Duodenal mucosa (tissue), 2 donors: Measurements from ENCODE around the gene PMVK.

ENCODE experiments used
- H3K27ac ChIP-seq: one replicate; pipeline ENCODE4 v1.7.0; 2013; ENCODE audit warnings: low read depth, low read length
- H3K27me3 ChIP-seq, 2 donors: one replicate each; pipeline ENCODE4 v1.7.0; 2013; ENCODE audit warnings: low read length in 2 of 2, control low read depth in 1 of 2; ENCODE audit not compliant: insufficient read depth in 2 of 2, control insufficient read depth in 1 of 2
- H3K36me3 ChIP-seq, 2 donors: one replicate each; pipeline ENCODE4 v1.7.0; 2013; ENCODE audit warnings: low read length in 2 of 2, control low read depth in 1 of 2; ENCODE audit not compliant: insufficient read depth in 2 of 2, control insufficient read depth in 1 of 2
- H3K4me1 ChIP-seq, 2 donors: one replicate each; pipeline ENCODE4 v1.7.0; 2013; ENCODE audit warnings: low read length in 2 of 2, control low read depth in 1 of 2; ENCODE audit not compliant: insufficient read depth in 2 of 2, control insufficient read depth in 1 of 2
- H3K4me3 ChIP-seq, 2 donors: one replicate each; pipeline ENCODE4 v1.7.0; 2013; ENCODE audit warnings: low read length in 2 of 2, low read depth in 1 of 2
- H3K9ac ChIP-seq, 2 donors: one replicate each; pipeline ENCODE4 v1.7.0; 2013; ENCODE audit warnings: low read length in 2 of 2, low read depth in 1 of 2
- H3K9me3 ChIP-seq, 2 donors: one replicate each; pipeline ENCODE4 v1.7.0; 2013; ENCODE audit warnings: low read length in 2 of 2, control low read depth in 1 of 2; ENCODE audit not compliant: control insufficient read depth in 1 of 2

The PMVK gene

DNA sequence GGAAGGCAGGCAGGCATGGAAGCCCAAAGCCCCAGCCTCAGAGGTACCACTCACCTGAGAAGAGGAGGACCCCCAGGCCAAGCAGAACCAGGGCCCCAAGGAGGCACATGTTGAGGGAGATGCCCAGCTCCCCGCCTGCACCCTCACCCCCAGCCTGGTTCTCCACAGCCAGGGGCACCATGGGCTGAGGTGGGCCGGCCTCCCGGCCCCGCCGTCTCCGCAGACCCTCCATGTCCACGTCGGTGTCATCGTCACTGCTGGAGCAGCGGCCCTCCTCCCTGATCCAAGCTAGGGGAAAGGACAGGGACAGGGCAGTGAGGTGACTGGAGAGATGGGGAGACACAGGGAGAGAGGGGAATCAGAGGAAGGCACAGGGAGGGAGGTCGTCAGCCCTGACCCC lies 11.6 kb upstream of the PMVK start:
- no peak overlapping the region for H3K9ac ChIP-seq
- no peaks in the 10 kb centered on the region for H3K9me3 ChIP-seq
- H3K36me3 ChIP-seq, result peaks cover 12 to 42% of the 10 kb centered on the region in 2 donors
- no peak overlapping the region for H3K4me3 ChIP-seq
- H3K4me1 ChIP-seq, result peaks cover 27 to 46% of the 10 kb centered on the region in 2 donors
- H3K27me3 ChIP-seq, result no peaks in the 10 kb centered on the region
- H3K27ac ChIP-seq, result no peak overlapping the region

DNA sequence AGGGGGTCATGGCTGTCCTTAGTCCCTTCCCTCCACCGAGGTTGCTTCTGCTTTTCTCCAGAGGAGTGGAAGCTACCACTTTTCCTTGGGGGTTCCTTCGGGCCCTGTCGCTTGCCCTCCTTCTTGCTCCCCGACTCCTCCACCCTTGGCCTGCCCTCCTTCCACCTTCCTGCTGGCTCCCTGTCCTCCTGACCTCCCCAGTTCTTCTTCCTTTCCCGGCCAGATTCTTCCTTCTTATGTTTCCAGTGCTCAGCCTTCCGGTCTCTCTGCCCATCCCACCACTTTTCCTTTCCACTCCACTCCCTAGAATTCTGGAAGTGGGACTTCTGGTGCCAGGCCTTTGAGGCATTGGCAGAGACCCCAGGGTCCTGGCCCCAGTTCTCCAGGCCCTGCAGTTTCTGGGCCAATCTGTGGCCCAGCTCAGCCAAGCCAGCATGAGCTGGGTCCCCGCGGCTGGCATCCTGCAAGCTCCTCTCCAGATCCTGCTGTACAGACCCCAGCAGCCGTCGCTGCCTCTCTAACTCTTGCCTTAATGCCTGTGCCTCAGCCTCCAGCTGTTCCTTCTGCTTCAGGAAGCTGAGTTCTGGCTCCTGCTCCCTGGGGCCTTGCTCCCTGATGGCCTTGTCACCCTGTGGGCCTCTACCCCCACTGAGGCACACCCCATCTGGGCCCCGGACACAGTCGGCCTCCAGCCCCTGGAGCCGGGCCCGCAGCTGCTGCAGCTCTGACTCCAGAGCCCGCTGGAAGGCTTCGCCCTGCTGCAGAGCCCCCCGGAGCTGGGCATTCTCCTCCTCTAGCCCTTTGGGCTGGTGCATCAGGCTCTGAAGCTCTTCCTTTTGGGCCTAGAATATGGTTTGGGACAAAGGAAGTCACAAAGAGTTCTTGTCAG lies 9.7 kb upstream of the PMVK start:
- H3K4me3 ChIP-seq, result no peak overlapping the region
- peaks cover 10 to 42% of the 10 kb centered on the region in 2 donors for H3K36me3 ChIP-seq
- H3K9me3 ChIP-seq, result no peaks in the 10 kb centered on the region
- H3K27ac ChIP-seq, result no peak overlapping the region
- no peak overlapping the region for H3K9ac ChIP-seq
- H3K27me3 ChIP-seq, result no peaks in the 10 kb centered on the region
- H3K4me1 ChIP-seq, result peaks cover 39 to 46% of the 10 kb centered on the region in 2 donors

DNA sequence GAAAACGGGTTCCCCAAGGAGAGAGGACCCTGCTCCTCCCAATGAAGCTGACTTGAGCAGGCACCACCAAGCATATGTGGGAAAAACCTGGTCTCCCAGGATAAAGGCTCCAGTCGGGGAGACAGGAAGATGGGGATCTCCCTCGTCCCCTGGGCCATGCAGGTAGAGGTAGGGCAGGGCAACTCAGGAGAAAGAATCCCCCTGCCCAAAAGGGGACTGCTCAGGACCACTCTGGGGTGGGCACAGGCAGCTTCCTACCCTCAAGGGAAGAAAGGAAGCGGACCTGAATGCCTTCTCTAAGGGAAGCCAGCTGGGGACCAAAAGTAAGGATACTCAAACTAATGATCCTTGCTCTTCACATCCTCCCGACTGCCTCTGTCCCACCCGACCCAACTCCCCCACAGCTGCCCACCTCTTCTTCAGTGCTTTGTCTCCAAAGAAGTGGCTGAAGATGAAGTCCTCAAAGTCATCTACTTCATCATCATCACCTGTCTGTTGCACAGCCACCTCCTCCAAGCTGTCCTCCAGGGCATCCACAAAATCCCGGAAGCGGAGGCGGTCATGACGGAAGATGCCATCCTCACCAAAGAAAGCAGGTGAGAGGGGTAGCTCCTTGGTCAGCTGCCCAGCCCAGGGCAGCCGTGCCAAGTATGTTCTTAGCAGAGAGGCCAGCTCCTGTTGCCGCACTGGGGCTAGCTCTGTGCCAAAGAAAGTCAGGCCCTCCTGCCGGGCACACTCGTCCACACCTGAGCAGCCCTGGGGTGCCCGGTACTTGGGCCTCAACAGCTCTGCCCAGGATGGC lies 8.8 kb upstream of the PMVK start:
- H3K27me3 ChIP-seq, result no peaks in the 10 kb centered on the region
- peak overlapping the region; percentile 26 for H3K27ac ChIP-seq

DNA sequence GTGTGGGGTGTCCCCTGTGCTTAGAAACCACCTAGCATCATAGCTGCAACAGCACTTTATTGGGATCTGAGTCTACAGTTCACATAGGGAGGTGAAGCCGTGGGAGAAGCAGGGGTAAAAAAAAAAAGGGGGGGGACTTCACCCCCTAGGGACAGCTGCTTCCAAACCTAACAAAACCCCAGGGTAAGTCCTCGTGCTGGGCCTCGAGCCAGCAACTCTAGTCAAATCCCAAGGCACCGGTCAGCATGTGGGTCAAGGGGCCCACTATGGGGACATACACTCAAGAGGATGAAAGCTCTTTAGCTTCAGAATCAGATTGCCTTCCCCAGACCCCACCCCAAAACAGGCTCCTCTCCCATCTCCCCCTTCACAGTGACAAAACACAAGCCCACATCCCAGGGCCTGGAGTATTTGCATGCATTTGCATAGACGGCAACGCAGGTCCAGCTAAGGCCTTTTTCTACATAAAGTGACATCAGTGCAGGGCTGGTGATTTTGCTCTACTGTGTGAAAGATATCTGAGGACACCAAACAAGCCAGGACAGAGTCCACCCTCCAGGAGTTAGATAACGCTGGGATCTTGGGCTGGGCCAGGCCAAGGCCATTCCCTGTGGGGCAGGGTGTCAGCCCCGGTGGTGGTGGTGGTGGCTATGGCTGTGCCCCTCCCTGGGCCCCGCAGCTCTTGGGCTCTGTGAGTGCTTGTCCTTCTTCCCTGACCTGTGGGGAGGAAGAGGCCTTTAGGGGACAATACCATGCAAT lies 8.1 kb upstream of the PMVK start:
- peak overlapping the region; percentile 40 to 52 for H3K9ac ChIP-seq
- H3K4me3 ChIP-seq, result no peak overlapping the region
- peaks cover 51 to 52% of the 10 kb centered on the region in 2 donors for H3K4me1 ChIP-seq
- H3K27ac ChIP-seq, result peak overlapping the region; percentile 26
- no peaks in the 10 kb centered on the region for H3K27me3 ChIP-seq
- H3K9me3 ChIP-seq, result no peaks in the 10 kb centered on the region
- H3K36me3 ChIP-seq, result peaks cover 0 to 32% of the 10 kb centered on the region in 2 donors

More for the DNA sequence above, 8.8 kb upstream of the PMVK start:
- H3K4me1 ChIP-seq, result peaks cover 46 to 47% of the 10 kb centered on the region in 2 donors
- H3K9me3 ChIP-seq, result no peaks in the 10 kb centered on the region
- no peak overlapping the region for H3K4me3 ChIP-seq
- H3K36me3 ChIP-seq, result peaks cover 1 to 33% of the 10 kb centered on the region in 2 donors
- peak overlapping the region; percentile 32 to 52 for H3K9ac ChIP-seq

DNA sequence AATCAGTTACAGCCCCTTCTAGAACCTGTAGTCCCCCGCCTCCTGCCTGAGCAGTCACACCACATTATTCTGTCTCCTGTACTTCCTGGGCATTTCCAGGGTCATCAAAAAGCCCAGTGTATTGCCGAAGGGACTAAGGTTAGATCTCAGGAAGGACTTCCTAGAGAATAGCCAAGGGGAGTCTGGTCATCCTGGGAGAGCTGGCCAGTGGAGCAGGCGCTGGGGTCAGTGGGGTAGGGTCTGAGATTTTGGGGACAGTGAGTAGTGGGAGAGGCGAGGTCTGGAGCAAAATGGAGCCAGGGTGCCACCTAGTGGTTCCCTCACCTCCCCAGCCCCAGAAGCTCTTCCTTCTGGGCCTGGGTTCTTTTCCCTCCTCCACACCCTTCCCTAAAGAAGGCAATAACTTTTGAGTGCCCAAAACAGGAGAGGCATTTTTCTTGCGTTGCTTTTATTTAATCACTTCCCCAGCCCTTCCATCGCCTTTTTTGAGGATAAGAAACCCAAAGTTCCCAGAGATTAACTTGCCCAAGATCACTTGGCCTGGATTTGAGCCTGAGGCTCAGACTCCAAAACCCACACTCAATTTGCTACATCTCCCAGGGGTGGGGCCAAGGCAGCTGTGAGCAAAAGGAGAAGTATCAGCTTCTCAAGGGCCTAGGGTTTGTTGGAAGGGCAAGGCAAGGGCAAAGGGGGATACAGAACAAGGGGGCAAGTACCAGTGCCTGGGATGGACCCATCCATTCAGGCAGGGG lies 7.3 kb upstream of the PMVK start:
- Histone ChIP-seq H3K36me3 (peaks cover 0 to 31% of the 10 kb centered on the region in 2 donors), H3K9ac (peak overlapping the region; percentile 40 to 52), H3K4me3 (no peak overlapping the region), H3K27ac (peak overlapping the region; percentile 13), H3K27me3 (no peaks in the 10 kb centered on the region), H3K9me3 (no peaks in the 10 kb centered on the region), H3K4me1 (peaks cover 51 to 52% of the 10 kb centered on the region in 2 donors)

DNA sequence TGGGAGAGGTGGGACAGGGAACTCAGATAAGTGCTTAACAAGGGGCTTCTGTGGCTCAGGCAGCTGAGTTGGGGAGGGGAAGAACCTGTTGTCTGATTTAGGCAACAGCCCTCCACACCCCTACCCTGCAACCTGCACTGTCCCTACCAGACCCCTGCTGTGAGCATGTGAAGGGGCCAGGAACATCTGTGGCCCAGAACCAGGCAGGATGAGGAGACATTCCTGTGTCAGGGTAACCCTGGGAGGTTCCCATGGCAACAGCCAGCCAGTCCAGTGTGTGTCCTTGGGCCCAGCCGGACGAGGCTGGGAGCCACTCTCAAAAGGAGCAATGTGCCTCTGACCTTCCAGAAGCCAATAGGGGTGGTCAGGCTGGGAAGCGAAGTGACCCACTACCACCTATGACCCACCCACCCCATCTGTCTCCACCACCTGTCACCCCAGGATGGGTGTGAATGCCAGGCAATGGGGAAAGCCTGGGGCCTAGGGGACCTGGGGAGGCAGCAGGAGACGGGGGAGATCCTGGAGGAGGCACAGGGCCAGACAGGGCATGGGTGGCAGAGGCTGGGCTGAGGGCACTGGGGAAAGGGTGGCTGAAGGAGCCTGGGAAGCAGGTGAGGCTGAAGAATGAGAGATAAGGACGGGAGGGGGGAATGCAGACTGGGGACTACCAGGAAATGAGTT lies 5.0 kb upstream of the PMVK start:
- H3K9me3 ChIP-seq, result no peaks in the 10 kb centered on the region
- H3K4me1 ChIP-seq, result peaks cover 57 to 59% of the 10 kb centered on the region in 2 donors
- H3K4me3 ChIP-seq, result no peak overlapping the region
- H3K36me3 ChIP-seq, result peaks cover 0 to 15% of the 10 kb centered on the region in 2 donors
- no peaks in the 10 kb centered on the region for H3K27me3 ChIP-seq
- peak overlapping the region; percentile 28 to 38 for H3K9ac ChIP-seq
- no peak overlapping the region for H3K27ac ChIP-seq

DNA sequence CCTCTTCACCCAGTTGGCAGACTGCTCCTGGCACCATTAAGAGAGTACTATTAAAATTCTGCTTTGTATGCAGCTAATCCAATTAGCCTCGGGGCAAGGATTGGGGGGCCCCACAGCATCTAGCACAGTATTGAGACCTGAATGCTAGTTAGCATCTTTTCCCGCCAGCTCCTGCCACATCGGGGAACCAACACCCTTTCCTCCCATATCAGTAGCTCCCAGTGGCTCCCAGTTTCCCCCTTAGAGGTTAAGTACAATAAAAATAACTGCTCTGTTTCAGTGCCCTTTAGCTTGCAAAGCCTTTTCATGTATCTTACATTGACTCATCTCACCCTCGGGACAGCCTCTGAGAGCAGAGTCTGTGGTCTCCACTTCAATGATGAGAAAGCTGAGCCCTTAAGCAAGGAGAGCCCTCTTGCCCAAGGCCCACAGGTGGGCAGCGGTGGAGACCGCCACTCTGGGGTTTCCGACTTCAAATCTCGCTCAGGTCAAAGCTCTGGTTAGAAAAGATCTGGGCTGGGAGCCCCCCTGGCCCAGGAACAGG lies 4.2 kb upstream of the PMVK start:
- no peak overlapping the region for H3K27ac ChIP-seq
- H3K36me3 ChIP-seq, result peaks cover 0 to 8% of the 10 kb centered on the region in 2 donors
- no peak overlapping the region for H3K4me3 ChIP-seq
- peak overlapping the region; percentile 28 to 36 for H3K9ac ChIP-seq
- H3K4me1 ChIP-seq, result peaks cover 59 to 63% of the 10 kb centered on the region in 2 donors
- no peaks in the 10 kb centered on the region for H3K27me3 ChIP-seq
- H3K9me3 ChIP-seq, result no peaks in the 10 kb centered on the region

DNA sequence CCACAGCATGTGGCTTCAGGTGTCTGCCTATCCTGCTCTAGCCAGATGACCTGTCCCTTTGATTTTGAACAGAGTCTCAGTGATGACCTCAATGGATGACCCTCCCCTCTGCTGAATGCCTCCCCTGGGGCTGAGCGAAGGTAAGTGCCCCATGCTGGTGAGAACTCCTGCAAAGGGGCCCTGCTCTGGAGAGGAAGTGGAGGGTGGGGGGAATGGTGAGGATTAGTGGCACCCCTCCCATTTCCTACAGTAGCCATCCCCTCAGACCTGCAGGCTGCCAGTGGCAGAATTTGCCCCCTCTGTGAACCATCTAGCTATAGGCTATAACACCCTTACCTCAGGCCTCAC lies 3.7 kb upstream of the PMVK start:
- no peaks in the 10 kb centered on the region for H3K9me3 ChIP-seq
- H3K27ac ChIP-seq, result no peak overlapping the region
- H3K4me1 ChIP-seq, result peaks cover 62 to 63% of the 10 kb centered on the region in 2 donors
- H3K27me3 ChIP-seq, result no peaks in the 10 kb centered on the region
- peaks cover 0 to 3% of the 10 kb centered on the region in 2 donors for H3K36me3 ChIP-seq
- H3K4me3 ChIP-seq, result no peak overlapping the region
- H3K9ac ChIP-seq, result no peak overlapping the region
